NCI-H345 treated with DMSO at 0.1 percent for 48 hours (cell line): ENCODE data around the gene EIF6.

Experiments used
- DNase-seq: peaks from one replicate; lab custom pipeline; 2025; ENCODE audit not compliant: unreplicated experiment; lab: John Stamatoyannopoulos, UW

Gene EIF6

GRCh38 chr20:35295674-35296073 lies 11.1 kb upstream of the EIF6 start:
- no peak for DNase-seq

GRCh38 chr20:35295058-35295457 lies 10.5 kb upstream of the EIF6 start:
- DNase-seq = no peak

GRCh38 chr20:35294293-35294685 lies 9.7 kb upstream of the EIF6 start:
- no peak for DNase-seq

GRCh38 chr20:35293303-35294292 lies 9.0 kb upstream of the EIF6 start:
- DNase-seq = no peak

GRCh38 chr20:35292504-35293285 lies 8.1 kb upstream of the EIF6 start:
- DNase-seq = no peak

GRCh38 chr20:35291654-35292503 lies 7.3 kb upstream of the EIF6 start, which contains the start of gene FAM83C:
FAM83C (minus strand) TSS chr20:35292425; CDS start chr20:35292304, 121 bp downstream.
- DNase-seq = no peak

GRCh38 chr20:35290887-35291417 lies 6.4 kb upstream of the EIF6 start:
- no peak for DNase-seq

GRCh38 chr20:35290186-35290886 lies 5.8 kb upstream of the EIF6 start:
- DNase-seq = no peak

- no peak for DNase-seq
These were observed 3.9 kb upstream of the EIF6 start for GRCh38 chr20:35288325-35289060.

- DNase-seq = no peak
These were observed 3.1 kb upstream of the EIF6 start for GRCh38 chr20:35287509-35288324.

- DNase-seq = no peak
These were observed 2.4 kb upstream of the EIF6 start for GRCh38 chr20:35286899-35287508.

GRCh38 chr20:35286077-35286898 lies 1.7 kb upstream of the EIF6 start:
- no peak for DNase-seq

- DNase-seq = no peak
These were observed 1.2 kb upstream of the EIF6 start for GRCh38 chr20:35285806-35286076.

GRCh38 chr20:35284992-35285805 lies 627 bp upstream of the EIF6 start:
- no peak for DNase-seq

- no peak for DNase-seq
These were observed 918 bp downstream of the EIF6 start for GRCh38 chr20:35283441-35284266.
